HG02870 (cell line): Measurements from ENCODE around the gene RSPH10B.
"Not testable (repeated sequence)": the region's sequence is repeated elsewhere in the genome, so short reads cannot be mapped to it uniquely, and the experiment has no call there.

ENCODE experiments used
- ATAC-seq: cut with Tn5 transposase; IDR thresholded peaks from one replicate; pipeline ENCODE4 v1.9.1; 2021; ENCODE audit warnings: mild to moderate bottlenecking, moderate library complexity; ENCODE audit not compliant: unreplicated experiment

The RSPH10B gene

DNA sequence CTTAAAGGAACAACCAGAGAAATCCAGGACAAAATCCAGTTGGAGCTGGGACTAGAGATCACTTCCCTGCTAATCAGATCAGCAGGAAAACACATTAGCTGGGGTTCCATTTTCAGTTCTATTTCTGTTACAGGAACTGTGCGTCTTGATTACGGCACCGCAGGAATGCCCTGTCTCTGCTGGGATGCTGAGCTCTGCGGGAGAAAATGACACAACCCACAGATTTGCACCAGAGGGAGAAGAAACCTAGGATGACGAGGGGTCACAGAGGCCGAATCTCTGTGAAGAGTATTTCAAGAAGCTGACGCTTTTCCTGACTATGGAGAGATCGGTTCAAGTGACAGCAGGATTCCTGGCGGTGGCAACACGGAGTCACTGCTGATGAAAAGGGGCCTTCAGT, 40.2 kb downstream of the RSPH10B start:
- not testable (repeated sequence) for ATAC-seq

DNA sequence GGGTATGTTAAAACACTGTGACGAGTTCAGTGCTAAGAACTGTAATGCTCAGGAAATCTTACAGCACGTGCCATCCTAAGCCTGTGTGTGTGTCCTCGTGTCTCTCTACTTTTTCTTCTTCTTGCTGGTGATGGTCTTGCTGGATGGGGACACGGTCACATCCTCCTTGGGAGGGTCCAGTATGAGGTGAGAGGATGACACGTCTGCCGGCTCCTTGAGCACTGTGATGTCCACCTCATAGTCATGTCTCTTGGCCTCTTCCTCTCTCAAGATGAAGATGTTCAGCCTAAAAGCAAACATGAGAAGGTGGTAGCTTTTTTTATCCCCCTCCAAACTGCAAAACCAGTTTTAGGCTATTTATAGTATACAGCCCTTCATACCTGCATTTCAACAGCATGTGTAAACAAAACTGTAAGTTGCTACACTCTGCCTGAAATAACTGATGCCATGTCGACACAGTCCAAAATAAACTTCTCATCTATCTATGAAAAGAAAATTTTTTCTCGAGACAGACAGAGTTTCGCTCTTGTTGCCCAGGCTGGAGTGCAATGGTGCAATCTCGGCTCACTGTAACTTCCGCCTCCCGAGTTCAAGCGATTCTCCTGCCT, 44.1 kb downstream of the RSPH10B start:
- ATAC-seq = not testable (repeated sequence)

DNA sequence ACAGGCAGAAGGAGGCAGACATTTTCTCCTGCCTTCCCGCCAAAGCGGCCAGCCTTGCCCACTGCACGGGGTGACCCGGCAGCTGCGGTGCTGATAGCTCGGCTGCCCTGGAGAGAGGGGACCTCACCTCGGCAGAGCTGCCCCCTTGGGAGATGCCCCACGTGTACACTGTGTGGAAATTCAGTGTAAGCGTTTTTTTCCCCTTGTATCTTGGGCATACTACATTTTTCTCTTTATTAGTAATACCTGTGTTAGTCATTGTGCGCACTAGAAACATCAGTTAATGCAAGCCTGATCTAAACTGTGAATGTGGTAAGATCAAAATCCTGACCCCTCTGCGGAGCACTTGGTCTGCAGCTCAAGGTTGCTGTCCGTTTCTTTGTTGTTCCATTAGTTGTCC, 45.9 kb downstream of the RSPH10B start:
- ATAC-seq = not testable (repeated sequence)

DNA sequence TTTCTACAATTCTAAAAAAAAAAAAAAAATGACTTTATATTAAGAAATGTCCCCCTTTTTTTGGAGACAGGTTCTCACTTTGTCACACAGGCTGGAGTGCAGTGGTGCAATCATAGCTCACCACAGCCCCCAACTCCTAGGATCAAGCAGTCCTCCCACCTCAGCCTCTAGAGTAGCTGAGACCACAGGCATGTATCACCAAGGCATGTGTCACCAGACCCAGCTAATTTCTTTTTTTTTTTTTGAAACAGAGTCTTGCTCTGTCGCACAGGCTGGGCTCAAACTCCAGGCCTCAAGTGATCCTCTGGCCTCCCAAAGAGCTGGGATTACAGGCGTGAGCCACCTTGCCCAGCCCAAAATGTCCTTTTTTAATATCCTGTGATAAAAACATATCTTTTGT, 46.3 kb downstream of the RSPH10B start:
- not testable (repeated sequence) for ATAC-seq

DNA sequence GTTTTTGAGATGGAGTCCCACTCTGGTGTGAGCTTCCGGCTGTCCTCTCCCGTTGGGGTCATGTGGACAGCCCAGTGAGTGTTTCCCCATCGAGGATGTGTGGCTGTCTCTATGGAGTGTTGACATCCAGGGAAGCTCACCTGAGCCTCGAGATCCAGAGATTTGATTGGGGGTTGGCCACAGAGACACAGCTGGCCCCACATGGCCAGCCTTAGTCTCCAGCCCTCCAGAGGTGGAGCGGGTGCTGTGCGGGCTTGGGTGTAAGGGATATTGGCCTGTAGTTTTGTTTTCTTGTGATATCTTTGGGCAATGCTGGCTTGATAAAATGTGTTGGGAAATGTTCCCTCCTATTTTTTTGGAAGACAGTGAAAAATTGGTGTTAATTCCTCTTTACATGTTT, 54.0 kb downstream of the RSPH10B start:
- not testable (repeated sequence) for ATAC-seq

DNA sequence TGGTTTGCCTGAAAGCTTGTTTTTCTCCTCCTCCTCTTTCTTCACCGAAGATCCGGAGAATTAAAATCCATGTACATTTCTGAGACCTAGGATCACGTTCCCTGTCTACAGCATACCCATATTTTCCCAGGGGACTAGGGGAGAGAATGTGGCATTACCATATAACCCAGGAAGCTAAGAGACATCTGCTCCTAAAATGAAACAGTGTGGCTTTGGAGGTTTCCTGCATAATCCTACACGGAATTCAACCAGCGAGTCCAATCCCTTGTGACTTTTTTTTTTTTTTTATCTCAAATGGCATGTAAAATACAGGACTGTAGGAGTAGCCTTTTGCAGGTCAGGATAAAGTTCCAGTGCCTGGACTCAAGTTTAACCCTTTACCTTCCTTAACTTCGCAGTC, 61.7 kb downstream of the RSPH10B start:
- ATAC-seq = not testable (repeated sequence)

DNA sequence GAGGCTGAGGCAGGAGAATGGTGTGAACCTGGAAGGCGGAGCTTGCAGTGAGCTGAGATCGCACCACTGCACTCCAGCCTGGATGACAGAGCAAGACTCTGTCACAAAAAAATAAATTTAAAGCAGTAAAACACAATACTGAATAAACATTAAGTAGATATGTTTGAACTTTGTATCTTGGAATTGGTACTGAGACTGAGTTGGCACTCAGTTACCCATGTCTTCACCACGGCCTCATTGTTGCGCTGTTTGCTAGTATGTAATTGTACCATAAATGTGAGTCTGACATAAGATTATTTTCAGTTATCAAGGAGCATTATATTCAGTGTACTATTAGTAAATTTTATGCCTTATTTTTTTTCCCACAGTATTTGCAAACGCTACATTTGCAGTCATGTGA, 65.8 kb downstream of the RSPH10B start:
- not testable (repeated sequence) for ATAC-seq

DNA sequence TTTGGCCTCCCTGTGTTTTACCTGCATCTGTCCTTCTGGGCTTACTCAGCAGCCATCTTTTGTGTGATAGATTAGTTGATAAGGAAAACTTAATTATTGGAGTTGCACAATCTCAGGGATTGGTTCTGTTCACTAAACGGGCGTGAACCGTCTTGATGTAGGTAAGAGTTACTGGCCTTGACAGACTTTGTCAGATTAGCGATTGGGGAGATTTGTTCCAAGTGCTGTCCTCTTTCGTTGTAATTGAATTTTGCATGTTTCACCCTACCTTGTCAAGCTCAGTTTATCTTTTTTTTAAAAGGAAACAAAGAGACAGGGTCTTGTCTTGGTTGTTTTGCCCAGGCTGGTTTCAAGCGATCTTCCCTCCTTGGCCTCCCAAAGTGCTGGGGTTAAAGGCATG, 67.5 kb downstream of the RSPH10B start:
- ATAC-seq = not testable (repeated sequence)

DNA sequence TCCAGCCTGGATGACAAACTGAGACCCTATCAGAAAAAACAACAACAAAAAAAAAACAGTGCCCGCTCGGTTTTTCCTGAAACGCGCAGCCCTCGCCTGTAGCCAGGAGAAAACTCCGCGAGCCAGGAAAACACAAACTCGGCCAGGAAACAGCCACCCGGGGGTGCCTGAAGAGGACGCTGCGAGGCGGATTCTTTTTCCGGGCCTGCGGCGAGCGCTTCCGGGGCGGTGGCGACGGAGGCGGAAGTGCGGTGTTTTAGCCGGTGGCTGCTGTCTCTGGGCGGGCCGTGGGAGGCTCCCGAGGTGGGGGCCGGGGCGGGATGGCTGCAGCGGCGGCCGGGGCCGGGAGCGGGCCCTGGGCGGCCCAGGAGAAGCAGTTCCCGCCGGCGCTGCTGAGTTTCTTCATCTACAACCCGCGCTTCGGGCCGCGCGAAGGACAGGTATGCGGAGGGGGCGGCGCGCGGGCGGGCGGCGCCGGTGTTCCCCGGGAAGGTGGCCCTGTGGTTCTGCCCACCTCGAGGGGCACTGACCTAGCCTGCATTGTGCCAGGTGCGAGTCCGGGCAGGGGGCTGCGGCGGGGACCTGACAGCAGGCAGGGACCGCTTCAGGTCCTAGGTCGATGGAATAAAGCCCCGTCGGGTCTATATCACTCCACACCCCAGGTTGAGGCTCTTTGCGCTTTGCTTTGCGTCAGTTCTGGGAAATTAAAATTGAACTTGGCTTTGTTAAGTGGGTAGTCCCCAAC, 71.8 kb downstream of the RSPH10B start, which contains the start of gene CCZ1:
CCZ1 (plus strand) TSS at position 254 of the 745 bp plus-strand sequence; CDS start at position 321, 67 bp downstream.
- peak; percentile 81 for ATAC-seq

DNA sequence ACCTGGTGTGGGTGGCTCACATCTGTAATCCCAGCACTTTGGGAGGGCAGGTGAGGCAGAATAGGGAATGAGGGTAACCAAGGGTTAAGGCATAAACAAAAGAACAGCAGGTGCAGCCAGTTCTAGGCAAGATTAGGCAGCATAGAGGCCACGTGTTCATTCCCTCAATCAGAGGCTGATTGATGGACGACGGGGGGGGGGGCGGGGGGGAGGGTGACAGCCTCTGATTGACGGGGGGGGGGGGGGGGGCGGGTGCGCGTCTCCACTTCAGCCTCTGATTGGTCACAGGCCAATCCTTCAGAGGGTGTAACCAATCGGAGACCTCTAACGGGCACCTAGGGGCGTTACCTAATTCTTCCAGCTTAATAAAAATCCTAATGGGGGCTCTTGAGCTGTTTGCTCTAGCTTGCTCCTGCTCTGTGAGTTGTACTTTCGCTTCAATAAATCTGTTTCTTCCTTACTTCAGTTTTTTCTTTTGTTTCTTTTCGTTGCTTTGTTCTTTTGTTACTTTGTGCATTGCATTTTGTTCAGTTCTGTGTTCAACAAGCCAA, 73.0 kb downstream of the RSPH10B start:
- not testable (repeated sequence) for ATAC-seq

DNA sequence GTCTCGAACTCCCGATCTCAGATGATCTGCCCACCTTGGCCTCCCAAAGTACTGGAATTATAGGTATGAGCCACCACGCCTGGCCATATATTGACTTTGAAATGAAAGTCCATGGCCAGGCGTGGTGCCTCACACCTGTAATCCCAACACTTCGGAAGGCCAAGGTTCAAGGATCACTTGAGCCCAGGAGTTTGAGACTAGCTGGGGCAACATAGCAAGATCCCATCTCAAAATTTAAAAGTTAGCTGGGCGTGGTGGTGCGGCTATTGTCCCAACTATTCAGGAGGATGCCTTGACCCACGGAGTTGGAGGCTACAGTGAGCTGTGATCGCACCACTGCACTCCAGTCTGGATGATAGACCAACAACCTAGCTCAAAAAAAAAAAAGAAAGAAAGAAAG, 78.0 kb downstream of the RSPH10B start:
- ATAC-seq = no peak

DNA sequence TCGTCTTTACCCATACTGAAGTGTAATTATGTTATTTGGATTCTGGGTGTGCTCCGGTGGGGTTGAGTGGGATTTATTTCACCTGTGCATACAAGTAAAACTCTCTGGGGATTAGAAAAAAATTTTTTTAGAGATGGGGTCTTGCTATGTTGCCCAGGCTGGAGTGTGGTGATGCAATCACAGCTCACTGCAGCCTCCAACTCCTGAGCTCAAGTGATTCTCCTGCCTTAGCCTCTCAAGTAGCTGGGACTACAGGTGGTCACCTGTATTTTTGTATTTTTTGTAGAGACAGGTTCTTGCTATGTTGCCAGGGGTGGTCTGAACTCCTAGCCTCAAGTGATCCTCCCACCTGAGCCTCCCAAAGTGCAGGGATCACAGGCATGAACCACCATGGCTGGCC, 80.2 kb downstream of the RSPH10B start:
- not testable (repeated sequence) for ATAC-seq

DNA sequence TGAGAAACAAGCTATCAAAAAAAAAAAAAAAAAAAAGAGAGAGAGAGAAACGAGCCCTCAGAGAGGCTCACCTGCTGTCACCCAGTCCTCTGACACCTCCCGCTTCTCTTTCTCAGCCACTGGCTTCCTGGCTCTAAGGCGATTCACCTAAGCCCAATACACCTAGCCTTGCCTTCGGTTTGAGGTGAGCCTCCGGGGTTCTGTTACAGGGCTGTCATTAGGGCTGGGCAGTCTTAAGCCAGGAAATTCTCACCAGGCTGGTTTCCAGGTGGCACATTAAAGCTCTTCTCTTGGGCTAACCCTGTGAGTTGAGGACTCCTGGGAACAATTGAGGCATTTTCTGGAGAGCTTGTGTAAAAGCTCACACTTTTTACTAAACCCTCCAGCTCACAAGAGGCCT, 82.5 kb downstream of the RSPH10B start:
- not testable (repeated sequence) for ATAC-seq

DNA sequence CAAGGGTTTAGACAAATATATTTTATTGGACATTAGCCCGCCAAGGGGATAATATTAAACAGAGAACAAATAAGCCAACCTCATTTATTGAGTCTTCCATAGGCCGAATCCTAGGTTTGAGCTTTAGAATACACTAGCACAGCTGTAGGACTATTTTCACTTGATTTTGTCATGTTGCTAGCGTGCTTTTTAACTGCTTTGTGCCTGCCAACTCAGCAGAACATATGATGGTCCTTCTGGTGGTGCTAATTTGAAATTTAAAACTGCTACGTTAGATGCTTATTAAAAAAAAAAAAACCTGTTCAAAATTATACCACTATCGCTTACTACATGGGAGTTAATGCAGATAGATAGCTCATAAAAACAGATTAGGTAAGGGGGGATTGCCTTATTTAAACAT, 86.1 kb downstream of the RSPH10B start:
- ATAC-seq = not testable (repeated sequence)

DNA sequence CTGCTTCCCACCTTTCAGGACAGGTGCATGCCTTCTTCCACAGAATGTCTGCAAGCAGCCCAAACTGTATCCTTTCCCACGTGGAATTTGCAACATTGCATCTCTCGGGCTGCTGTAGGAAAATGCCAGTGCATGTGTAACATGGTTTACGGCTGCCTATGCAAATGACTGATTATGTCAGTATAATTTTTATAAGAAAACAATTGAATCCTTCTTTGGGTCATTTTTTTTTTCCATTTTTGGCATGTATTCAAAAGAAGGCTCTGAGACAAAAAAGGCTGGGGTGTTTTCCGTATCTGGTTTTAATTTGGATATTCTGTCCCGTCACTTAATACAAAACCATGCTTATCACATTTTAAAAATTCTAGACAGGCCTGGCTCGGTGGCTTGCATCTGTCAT, 90.4 kb downstream of the RSPH10B start:
- ATAC-seq = not testable (repeated sequence)

DNA sequence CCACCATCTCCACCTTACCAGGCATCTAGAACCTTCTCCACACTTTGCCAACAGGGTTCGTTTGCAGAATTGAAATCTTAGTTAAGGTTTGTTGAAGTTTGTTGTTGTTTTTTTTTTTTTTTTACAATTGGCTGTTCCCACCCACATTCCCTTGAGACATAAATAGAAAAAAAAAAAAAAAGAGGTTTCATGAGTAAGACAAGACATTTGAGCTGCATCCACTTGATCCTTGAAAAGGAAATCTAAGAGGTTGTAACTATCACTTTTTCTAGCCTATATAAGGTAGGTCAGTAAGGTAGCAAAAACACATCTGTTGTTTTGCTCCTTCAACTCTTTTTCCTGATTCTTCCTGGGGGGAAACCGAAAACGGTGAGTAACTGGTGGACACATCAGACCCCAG, 90.9 kb downstream of the RSPH10B start:
- ATAC-seq = not testable (repeated sequence)
